Astrocyte (in vitro differentiated cells and primary cell): Measurements from ENCODE around the gene PIK3R4.

Experiments used
- CTCF ChIP-seq: IDR thresholded peaks from 2 replicates; pipeline ENCODE4 v1.5.1; 2011; ENCODE audit warnings: low read depth, mild to moderate bottlenecking, inconsistent platforms, low read length, moderate library complexity; ENCODE audit not compliant: insufficient read depth
- EZH2 ChIP-seq: IDR thresholded peaks from 2 replicates; pipeline ENCODE4 v1.6.1; 2012; ENCODE audit warnings: mild to moderate bottlenecking, low read length, inconsistent platforms; ENCODE audit not compliant: insufficient read depth

- TF ChIP-seq CTCF (no peak), EZH2 (no peak)
Observed at GRCh38 chr3:130787422-130788068, 40.9 kb upstream of the PIK3R4 start.
